Keratinocyte (primary cell): ENCODE data around the gene CRYGB.

Experiments used
- EZH2 ChIP-seq: IDR thresholded peaks from one replicate; pipeline ENCODE4 v1.6.1; 2012; ENCODE audit warnings: inconsistent platforms, mild to moderate bottlenecking, low read length, moderate library complexity
- TF ChIP-seq, protein P1 (sequence below), 3 experiments: IDR thresholded peaks in 1 of 3; conservative IDR thresholded peaks in 1 of 3; optimal IDR thresholded peaks in 1 of 3; 2 replicates in 2 of 3; 3 replicates in 1 of 3; pipeline versions ENCODE3 to v1.5.1; 2011; ENCODE audit warnings: low read length in 3 of 3, mild to moderate bottlenecking in 3 of 3, moderate library complexity in 2 of 3, control low read depth in 1 of 3, inconsistent platforms in 1 of 3; ENCODE audit not compliant: insufficient read depth in 2 of 3; ENCODE audit errors: extremely low read depth in 1 of 3

DNA sequence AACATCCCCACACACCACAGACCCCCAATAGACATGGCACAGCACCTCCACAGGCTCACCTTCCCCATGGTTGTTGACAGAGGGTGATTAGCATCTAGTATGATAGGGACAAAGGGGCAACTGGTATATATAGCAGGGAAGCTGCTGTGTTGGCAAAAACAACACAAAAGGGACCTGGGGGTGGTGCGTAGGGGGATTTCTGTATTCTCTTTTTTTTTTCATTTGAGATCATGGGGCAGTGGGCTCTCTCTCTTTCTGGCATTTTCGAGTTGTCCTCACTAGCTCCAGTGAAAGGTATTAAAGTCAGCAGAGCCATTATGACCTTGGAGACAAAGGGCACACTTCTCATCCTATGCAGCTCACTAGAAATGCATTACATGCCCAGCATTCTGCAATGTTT, 17.5 kb upstream of the CRYGB start, which contains the start of gene CRYGA:
- TF ChIP-seq, protein P1, sequence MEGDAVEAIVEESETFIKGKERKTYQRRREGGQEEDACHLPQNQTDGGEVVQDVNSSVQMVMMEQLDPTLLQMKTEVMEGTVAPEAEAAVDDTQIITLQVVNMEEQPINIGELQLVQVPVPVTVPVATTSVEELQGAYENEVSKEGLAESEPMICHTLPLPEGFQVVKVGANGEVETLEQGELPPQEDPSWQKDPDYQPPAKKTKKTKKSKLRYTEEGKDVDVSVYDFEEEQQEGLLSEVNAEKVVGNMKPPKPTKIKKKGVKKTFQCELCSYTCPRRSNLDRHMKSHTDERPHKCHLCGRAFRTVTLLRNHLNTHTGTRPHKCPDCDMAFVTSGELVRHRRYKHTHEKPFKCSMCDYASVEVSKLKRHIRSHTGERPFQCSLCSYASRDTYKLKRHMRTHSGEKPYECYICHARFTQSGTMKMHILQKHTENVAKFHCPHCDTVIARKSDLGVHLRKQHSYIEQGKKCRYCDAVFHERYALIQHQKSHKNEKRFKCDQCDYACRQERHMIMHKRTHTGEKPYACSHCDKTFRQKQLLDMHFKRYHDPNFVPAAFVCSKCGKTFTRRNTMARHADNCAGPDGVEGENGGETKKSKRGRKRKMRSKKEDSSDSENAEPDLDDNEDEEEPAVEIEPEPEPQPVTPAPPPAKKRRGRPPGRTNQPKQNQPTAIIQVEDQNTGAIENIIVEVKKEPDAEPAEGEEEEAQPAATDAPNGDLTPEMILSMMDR (optimal IDR thresholded peaks at IDR 0.05 in 1 of 3, IDR thresholded peaks at IDR 0.05 in 1 of 3, conservative IDR thresholded peaks at IDR 0.05 in 1 of 3; ENCODE audit: extremely low read depth in 1 of 3, insufficient read depth in 2 of 3, low read length in 3 of 3) = no peak
- no peak for TF ChIP-seq EZH2
